Cardiac fibroblast (primary cell): Measurements from ENCODE around the gene DAW1.
A peak's percentile ranks its signal among the peaks of the same experiment; 100 is the strongest.
"Not testable (repeated sequence)": the region's sequence is repeated elsewhere in the genome, so short reads cannot be mapped to it uniquely, and the experiment has no call there.

Experiments used
- DNase-seq, 2 donors: peaks; one replicate each; pipeline versions ENCODE4 v3.0.0 to v3.0.0-alpha.2; 2010; ENCODE audit warnings: low read depth in 2 of 2
- H3K4me3 ChIP-seq, 2 donors: replicated peaks in 1 of 2; 1 replicate in 1 of 2; 2 replicates in 1 of 2; pipeline ENCODE4 v1.5.1; 2011; ENCODE audit warnings: low read depth in 2 of 2, low read length in 2 of 2, mild to moderate bottlenecking in 2 of 2, moderate library complexity in 1 of 2
- CTCF ChIP-seq: IDR thresholded peaks from one replicate; pipeline ENCODE4 v1.5.1; 2011; ENCODE audit warnings: low read depth, mild to moderate bottlenecking, low read length, inconsistent platforms

Gene DAW1

GRCh38 chr2:227828477-227828912, 42.9 kb upstream of the DAW1 start:
- DNase-seq: no peak
- H3K4me3 ChIP-seq: no peak overlapping the region
- no peak for TF ChIP-seq CTCF

- no peak for TF ChIP-seq CTCF
- H3K4me3 ChIP-seq: no peak overlapping the region
- no peak for DNase-seq
These were observed 42.1 kb upstream of the DAW1 start for GRCh38 chr2:227829337-227829736.

- no peak overlapping the region for H3K4me3 ChIP-seq
- TF ChIP-seq CTCF: no peak
- peak in 1 of 2 donors; percentile 46 for DNase-seq
These were observed 37.0 kb upstream of the DAW1 start for GRCh38 chr2:227834423-227834822.

- no peak for DNase-seq
- H3K4me3 ChIP-seq: no peak overlapping the region
- TF ChIP-seq CTCF: no peak
These were observed 36.3 kb upstream of the DAW1 start for GRCh38 chr2:227834916-227835650.

- not testable (repeated sequence) for H3K4me3 ChIP-seq
- DNase-seq: peak; percentile 46 to 74
These were observed 31.9 kb upstream of the DAW1 start for GRCh38 chr2:227839339-227840129.

- no peak overlapping the region for H3K4me3 ChIP-seq
- TF ChIP-seq CTCF: no peak
- DNase-seq: no peak
These were observed 24.6 kb upstream of the DAW1 start for GRCh38 chr2:227846831-227847230.

GRCh38 chr2:227848146-227848545, 23.3 kb upstream of the DAW1 start:
- no peak overlapping the region for H3K4me3 ChIP-seq
- no peak for DNase-seq
- no peak for TF ChIP-seq CTCF
